22Rv1 (cell line): Measurements from ENCODE around the gene SUCLG2.

Experiments used
- ZFX ChIP-seq: fragments of 450-650 bp; IDR thresholded peaks from 2 replicates; pipeline ENCODE4 v1.6.1; 2017; ENCODE audit warnings: antibody characterized with exemption, borderline replicate concordance
- TF ChIP-seq, protein P1 (sequence below): fragments of 450-650 bp; IDR thresholded peaks from 2 replicates; pipeline ENCODE4 v1.5.1; 2017; ENCODE audit warnings: mild to moderate bottlenecking

DNA sequence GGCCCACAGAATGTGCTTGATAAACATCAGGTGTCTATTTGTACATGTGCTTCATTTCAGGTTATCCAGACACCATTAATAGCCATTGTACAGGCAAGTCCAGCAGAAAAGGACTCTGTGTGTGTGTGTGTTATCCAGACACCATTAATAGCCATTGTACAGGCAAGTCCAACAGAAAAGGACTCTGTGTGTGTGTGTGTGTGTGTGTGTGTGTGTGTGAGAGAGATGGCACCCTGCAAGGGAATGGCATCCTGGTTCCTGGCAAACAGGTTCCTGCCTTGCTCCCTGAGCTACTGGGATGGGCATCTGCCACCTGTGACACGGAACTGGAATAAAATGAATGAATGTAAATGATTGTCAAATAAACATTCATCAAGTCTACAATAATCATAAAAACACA lies 11.7 kb downstream of the SUCLG2 start:
- TF ChIP-seq, protein P1, sequence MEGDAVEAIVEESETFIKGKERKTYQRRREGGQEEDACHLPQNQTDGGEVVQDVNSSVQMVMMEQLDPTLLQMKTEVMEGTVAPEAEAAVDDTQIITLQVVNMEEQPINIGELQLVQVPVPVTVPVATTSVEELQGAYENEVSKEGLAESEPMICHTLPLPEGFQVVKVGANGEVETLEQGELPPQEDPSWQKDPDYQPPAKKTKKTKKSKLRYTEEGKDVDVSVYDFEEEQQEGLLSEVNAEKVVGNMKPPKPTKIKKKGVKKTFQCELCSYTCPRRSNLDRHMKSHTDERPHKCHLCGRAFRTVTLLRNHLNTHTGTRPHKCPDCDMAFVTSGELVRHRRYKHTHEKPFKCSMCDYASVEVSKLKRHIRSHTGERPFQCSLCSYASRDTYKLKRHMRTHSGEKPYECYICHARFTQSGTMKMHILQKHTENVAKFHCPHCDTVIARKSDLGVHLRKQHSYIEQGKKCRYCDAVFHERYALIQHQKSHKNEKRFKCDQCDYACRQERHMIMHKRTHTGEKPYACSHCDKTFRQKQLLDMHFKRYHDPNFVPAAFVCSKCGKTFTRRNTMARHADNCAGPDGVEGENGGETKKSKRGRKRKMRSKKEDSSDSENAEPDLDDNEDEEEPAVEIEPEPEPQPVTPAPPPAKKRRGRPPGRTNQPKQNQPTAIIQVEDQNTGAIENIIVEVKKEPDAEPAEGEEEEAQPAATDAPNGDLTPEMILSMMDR: no peak
- TF ChIP-seq ZFX: no peak
